Kidney epithelial cell (primary cell): Measurements from ENCODE around the gene METAP1. TPM values are rescaled to one million over a fixed set of nuclear protein-coding genes. Genes with fewer than 3 reads are reported as not detected.

Experiments
- DNase-seq: peaks from one replicate; pipeline ENCODE4 v3.0.0-alpha.2; 2010; ENCODE audit warnings: low read depth
- H3K27me3 ChIP-seq: 2 replicates; pipeline ENCODE4 v1.6.0; 2011; ENCODE audit warnings: low read length; ENCODE audit not compliant: control insufficient read depth, insufficient read depth
- H3K36me3 ChIP-seq: 2 replicates; pipeline ENCODE4 v1.5.1; 2011; ENCODE audit warnings: low read length; ENCODE audit not compliant: control insufficient read depth, insufficient read depth
- H3K4me3 ChIP-seq: 2 replicates; pipeline ENCODE4 v1.5.1; 2011; ENCODE audit warnings: low read depth, mild to moderate bottlenecking, control low read depth, low read length
- total RNA-seq: library from RNA; depleted of rRNA; stranded (reverse); fragments of >200 nt; gene quantifications from 2 replicates; pipeline ENCODE4 v1.2.3, GENCODE V29; 2015
- TF ChIP-seq, protein P1 (sequence below): IDR thresholded peaks from 2 replicates; pipeline ENCODE4 v1.5.1; 2011; ENCODE audit warnings: mild to moderate bottlenecking, moderate library complexity, low read length, control low read depth, inconsistent platforms; ENCODE audit not compliant: insufficient read depth, poor library complexity, severe bottlenecking

The METAP1 gene
- total RNA-seq, 1 donor from 2014 or later = 58.9 TPM

GRCh38 chr4:98993419-98994071 is 2.0 kb upstream of the METAP1 start:
- no peaks in the 10 kb centered on the region for H3K27me3 ChIP-seq
- DNase-seq = no peak
- H3K36me3 ChIP-seq = no peaks in the 10 kb centered on the region
- H3K4me3 ChIP-seq = no peak overlapping the region
- TF ChIP-seq, protein P1, sequence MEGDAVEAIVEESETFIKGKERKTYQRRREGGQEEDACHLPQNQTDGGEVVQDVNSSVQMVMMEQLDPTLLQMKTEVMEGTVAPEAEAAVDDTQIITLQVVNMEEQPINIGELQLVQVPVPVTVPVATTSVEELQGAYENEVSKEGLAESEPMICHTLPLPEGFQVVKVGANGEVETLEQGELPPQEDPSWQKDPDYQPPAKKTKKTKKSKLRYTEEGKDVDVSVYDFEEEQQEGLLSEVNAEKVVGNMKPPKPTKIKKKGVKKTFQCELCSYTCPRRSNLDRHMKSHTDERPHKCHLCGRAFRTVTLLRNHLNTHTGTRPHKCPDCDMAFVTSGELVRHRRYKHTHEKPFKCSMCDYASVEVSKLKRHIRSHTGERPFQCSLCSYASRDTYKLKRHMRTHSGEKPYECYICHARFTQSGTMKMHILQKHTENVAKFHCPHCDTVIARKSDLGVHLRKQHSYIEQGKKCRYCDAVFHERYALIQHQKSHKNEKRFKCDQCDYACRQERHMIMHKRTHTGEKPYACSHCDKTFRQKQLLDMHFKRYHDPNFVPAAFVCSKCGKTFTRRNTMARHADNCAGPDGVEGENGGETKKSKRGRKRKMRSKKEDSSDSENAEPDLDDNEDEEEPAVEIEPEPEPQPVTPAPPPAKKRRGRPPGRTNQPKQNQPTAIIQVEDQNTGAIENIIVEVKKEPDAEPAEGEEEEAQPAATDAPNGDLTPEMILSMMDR = no peak

DNA sequence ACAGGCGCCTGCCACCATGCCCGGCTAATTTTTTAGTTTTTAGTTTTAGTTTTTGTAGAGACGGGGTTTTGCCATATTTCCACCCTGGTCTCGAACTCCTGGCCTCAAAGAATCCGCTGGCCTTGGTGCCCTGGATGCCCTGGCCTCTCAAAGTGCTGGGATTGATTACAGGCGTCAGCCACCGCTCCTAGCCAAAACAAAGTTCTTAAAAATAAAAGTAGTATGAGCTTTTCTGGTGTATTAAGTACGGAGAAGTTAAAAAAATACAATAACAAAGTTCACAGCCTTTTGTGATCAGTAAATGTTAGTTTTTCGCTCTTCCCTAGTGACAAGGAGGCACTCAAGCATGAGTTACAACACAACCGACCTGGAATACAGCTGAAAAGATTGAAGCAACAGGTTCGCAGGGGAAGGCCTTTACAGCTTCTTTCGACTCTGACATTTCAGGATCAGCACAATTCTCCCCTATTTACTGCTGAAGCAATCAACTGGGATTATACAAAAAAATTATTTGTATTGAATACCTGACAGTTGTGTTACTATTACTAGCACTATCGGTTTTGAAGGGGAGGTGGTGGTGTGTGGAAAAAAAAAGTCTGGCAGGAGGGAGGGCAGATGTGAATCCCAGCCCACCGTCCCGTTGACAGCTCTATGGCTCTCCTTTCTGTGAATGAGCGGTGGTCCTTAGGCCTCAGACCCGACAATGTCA is 893 bp upstream of the METAP1 start:
- TF ChIP-seq, protein P1 = no peak
- Histone ChIP-seq H3K27me3 (no peaks in the 10 kb centered on the region), H3K36me3 (no peaks in the 10 kb centered on the region), H3K4me3 (peak overlapping the region; percentile 57)
- DNase-seq = no peak

GRCh38 chr4:98996056-98996764 is 689 bp downstream of the METAP1 start:
- DNase-seq = no peak
- TF ChIP-seq, protein P1 = no peak
- H3K27me3 ChIP-seq = no peaks in the 10 kb centered on the region
- no peaks in the 10 kb centered on the region for H3K36me3 ChIP-seq
- peak overlapping the region; percentile 80 for H3K4me3 ChIP-seq

DNA sequence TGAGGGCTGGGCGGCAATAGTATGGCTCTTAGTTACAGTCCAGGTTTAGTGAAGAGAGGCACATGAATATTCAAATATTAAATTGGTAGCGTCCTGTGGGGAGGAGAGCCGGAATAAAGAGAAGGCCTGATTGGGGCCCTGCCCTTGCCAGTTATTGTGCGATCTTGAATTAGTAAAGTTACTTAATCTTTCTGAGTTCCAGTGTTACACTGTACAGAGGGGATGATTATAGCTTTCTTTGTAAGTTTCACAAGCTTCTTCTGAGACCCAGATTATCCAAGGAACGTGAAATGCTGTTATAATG is 1.2 kb downstream of the METAP1 start:
- H3K4me3 ChIP-seq = peak overlapping the region; percentile 80
- TF ChIP-seq, protein P1 = no peak
- no peaks in the 10 kb centered on the region for H3K36me3 ChIP-seq
- DNase-seq = no peak
- H3K27me3 ChIP-seq = no peaks in the 10 kb centered on the region

GRCh38 chr4:98997166-98997565 is 1.6 kb downstream of the METAP1 start:
- TF ChIP-seq, protein P1 = no peak
- Histone ChIP-seq H3K27me3 (no peaks in the 10 kb centered on the region), H3K36me3 (no peaks in the 10 kb centered on the region), H3K4me3 (no peak overlapping the region)
- DNase-seq = no peak
